IMR-90 (cell line): Measurements from ENCODE around the gene TRAF4.
A peak's percentile ranks its signal among the peaks of the same experiment; 100 is the strongest.

Experiments
- CTCF ChIP-seq: conservative IDR thresholded peaks from 2 replicates; pipeline ENCODE4 v1.5.1; 2012; ENCODE audit warnings: mild to moderate bottlenecking, low read depth, low read length, improper control_type of control experiment
- NFE2L2 ChIP-seq: fragments of 150-350 bp; IDR thresholded peaks from 2 replicates; pipeline ENCODE4 v1.6.1; 2016; ENCODE audit warnings: low read depth, mild to moderate bottlenecking, low read length
- SMC3 ChIP-seq: fragments of 150-350 bp; IDR thresholded peaks from 2 replicates; pipeline ENCODE4 v1.6.1; 2016; ENCODE audit warnings: low read depth, mild to moderate bottlenecking, antibody characterized with exemption, low read length, moderate library complexity

- TF ChIP-seq SMC3 (no peak), NFE2L2 (no peak), CTCF (peak; percentile 45)
These were observed 26.1 kb upstream of the TRAF4 start, which contains the start of gene RAB34 for GRCh38 chr17:28717578-28718332.
